Vagina (tissue), 2 donors: ENCODE data around the gene FAS. TPM values are rescaled to one million over a fixed set of nuclear protein-coding genes. Genes with fewer than 3 reads are reported as not detected.
A peak's percentile ranks its signal among the peaks of the same experiment; 100 is the strongest.

ENCODE experiments used
- DNase-seq, 2 donors: peaks; one replicate each; pipeline ENCODE4 v3.0.0-alpha.2; 2017; ENCODE audit errors: extremely low spot score in 2 of 2
- H3K27ac ChIP-seq: fragments of 200-600 bp; sonication (generic); one replicate; pipeline ENCODE4 v1.5.1; 2019
- H3K27me3 ChIP-seq: fragments of 200-600 bp; sonication (generic); one replicate; pipeline ENCODE4 v1.5.1; 2019
- H3K36me3 ChIP-seq, 2 donors: fragments of 200-600 bp; sonication (generic); one replicate each; pipeline ENCODE4 v1.5.1; 2017 to 2019
- H3K4me1 ChIP-seq: fragments of 200-600 bp; sonication (generic); one replicate; pipeline ENCODE4 v1.5.1; 2019
- H3K4me3 ChIP-seq, 2 donors: fragments of 200-600 bp; sonication (generic); 1 replicate in 1 of 2; 2 replicates in 1 of 2; pipeline ENCODE4 v1.5.1; 2016 to 2019
- H3K9me3 ChIP-seq: fragments of 200-600 bp; sonication (generic); one replicate; pipeline ENCODE4 v1.5.1; 2019
- CTCF ChIP-seq, 3 experiments: fragments of 450-650 bp in 2 of 3; fragments of 200-600 bp in 1 of 3; sonication (generic) in 1 of 3; IDR thresholded peaks; one replicate each; pipeline ENCODE4 v1.5.1; 2017 to 2019; ENCODE audit warnings: antibody characterized with exemption in 3 of 3, mild to moderate bottlenecking in 2 of 3, moderate library complexity in 2 of 3
- POLR2A ChIP-seq, 2 donors: fragments of 450-650 bp; IDR thresholded peaks; one replicate each; pipeline ENCODE4 v1.6.1; 2017; ENCODE audit warnings: antibody characterized with exemption in 2 of 2, mild to moderate bottlenecking in 2 of 2, moderate library complexity in 2 of 2
- POLR2AphosphoS5 ChIP-seq, 2 donors: sonication (generic); formaldehyde crosslinking; IDR thresholded peaks; one replicate each; pipeline ENCODE4 v1.9.0; 2017; ENCODE audit warnings: antibody characterized with exemption in 2 of 2, mild to moderate bottlenecking in 2 of 2, low read depth in 1 of 2; ENCODE audit not compliant: insufficient read depth in 1 of 2
- intact Hi-C: fragments of 100-400 bp; cut with DNase I; formaldehyde crosslinking; loops from one replicate; pipeline ENCODE4 v1.15.1; 2023
- total RNA-seq: library from RNA; depleted of rRNA; stranded (reverse); fragments of >200 nt; gene quantifications from one replicate; pipeline ENCODE4 v1.2.3, GENCODE V29; 2016

The FAS gene
- total RNA-seq, 1 donor from 2014 or later, result 41.0 TPM

GRCh38 chr10:89030791-89031190 is 40.2 kb downstream of the FAS start:
- H3K27ac ChIP-seq, result peak overlapping the region; percentile 24
- intact Hi-C loops, result loop anchor here (2.0 kb wide), 1 partner anchor 178 kb away; no protein-coding TSS in a partner anchor
- no peaks in the 10 kb centered on the region for H3K36me3 ChIP-seq
- no peak for DNase-seq
- no peaks in the 10 kb centered on the region for H3K27me3 ChIP-seq
- no peaks in the 10 kb centered on the region for H3K9me3 ChIP-seq
- TF ChIP-seq POLR2AphosphoS5 (IDR thresholded peaks at IDR 0.05; ENCODE audit: insufficient read depth in 1 of 2, low read depth in 1 of 2) (no peak), CTCF (IDR thresholded peaks at IDR 0.05) (no peak), POLR2A (IDR thresholded peaks at IDR 0.05) (no peak)
- H3K4me3 ChIP-seq, result no peak overlapping the region
- peaks cover 16% of the 10 kb centered on the region for H3K4me1 ChIP-seq

- Histone ChIP-seq H3K4me1 (peaks cover 16% of the 10 kb centered on the region), H3K27me3 (no peaks in the 10 kb centered on the region), H3K9me3 (no peaks in the 10 kb centered on the region), H3K36me3 (no peaks in the 10 kb centered on the region), H3K4me3 (no peak overlapping the region), H3K27ac (no peak overlapping the region)
- no peak for DNase-seq
- TF ChIP-seq POLR2AphosphoS5 (IDR thresholded peaks at IDR 0.05; ENCODE audit: insufficient read depth in 1 of 2, low read depth in 1 of 2) (peak in 1 of 2 donors; percentile 52), POLR2A (IDR thresholded peaks at IDR 0.05) (no peak)
- intact Hi-C loops, result no loop called here
Measured at GRCh38 chr10:89032141-89032891, 41.7 kb downstream of the FAS start.

- DNase-seq, result no peak
- intact Hi-C loops, result no loop called here
- Histone ChIP-seq H3K4me3 (no peak overlapping the region), H3K36me3 (no peaks in the 10 kb centered on the region), H3K27ac (no peak overlapping the region), H3K4me1 (peaks cover 16% of the 10 kb centered on the region), H3K9me3 (no peaks in the 10 kb centered on the region), H3K27me3 (no peaks in the 10 kb centered on the region)
- TF ChIP-seq POLR2AphosphoS5 (IDR thresholded peaks at IDR 0.05; ENCODE audit: insufficient read depth in 1 of 2, low read depth in 1 of 2) (no peak), CTCF (IDR thresholded peaks at IDR 0.05) (no peak), POLR2A (IDR thresholded peaks at IDR 0.05) (no peak)
Measured at GRCh38 chr10:89035461-89035860, 44.9 kb downstream of the FAS start.

GRCh38 chr10:89037096-89037495 is 46.5 kb downstream of the FAS start:
- Histone ChIP-seq H3K4me3 (no peak overlapping the region), H3K36me3 (no peaks in the 10 kb centered on the region), H3K9me3 (no peaks in the 10 kb centered on the region), H3K27me3 (no peaks in the 10 kb centered on the region), H3K27ac (no peak overlapping the region), H3K4me1 (peaks cover 9% of the 10 kb centered on the region)
- no peak for TF ChIP-seq POLR2A (IDR thresholded peaks at IDR 0.05)
- TF ChIP-seq POLR2AphosphoS5 (IDR thresholded peaks at IDR 0.05; ENCODE audit: insufficient read depth in 1 of 2, low read depth in 1 of 2), result no peak
- no peak for TF ChIP-seq CTCF (IDR thresholded peaks at IDR 0.05)
- no peak for DNase-seq
- intact Hi-C loops, result no loop called here

GRCh38 chr10:89042562-89042961 is 52.0 kb downstream of the FAS start:
- TF ChIP-seq POLR2AphosphoS5 (IDR thresholded peaks at IDR 0.05; ENCODE audit: insufficient read depth in 1 of 2, low read depth in 1 of 2) (peak in 1 of 2 donors; percentile 70), POLR2A (IDR thresholded peaks at IDR 0.05) (no peak), CTCF (IDR thresholded peaks at IDR 0.05) (no peak)
- no peak overlapping the region for H3K4me3 ChIP-seq
- no peaks in the 10 kb centered on the region for H3K4me1 ChIP-seq
- no peaks in the 10 kb centered on the region for H3K36me3 ChIP-seq
- DNase-seq, result no peak
- intact Hi-C loops, result no loop called here
- no peak overlapping the region for H3K27ac ChIP-seq
- no peaks in the 10 kb centered on the region for H3K27me3 ChIP-seq
- H3K9me3 ChIP-seq, result no peaks in the 10 kb centered on the region
